GM12801 (cell line): ENCODE results near the gene CTIF.

Source experiments
- TF ChIP-seq, protein P1 (sequence below): IDR thresholded peaks from one replicate; pipeline ENCODE4 v1.5.1; 2011; ENCODE audit warnings: control low read depth; ENCODE audit not compliant: insufficient read length; ENCODE audit errors: extremely low read depth

The CTIF gene

DNA sequence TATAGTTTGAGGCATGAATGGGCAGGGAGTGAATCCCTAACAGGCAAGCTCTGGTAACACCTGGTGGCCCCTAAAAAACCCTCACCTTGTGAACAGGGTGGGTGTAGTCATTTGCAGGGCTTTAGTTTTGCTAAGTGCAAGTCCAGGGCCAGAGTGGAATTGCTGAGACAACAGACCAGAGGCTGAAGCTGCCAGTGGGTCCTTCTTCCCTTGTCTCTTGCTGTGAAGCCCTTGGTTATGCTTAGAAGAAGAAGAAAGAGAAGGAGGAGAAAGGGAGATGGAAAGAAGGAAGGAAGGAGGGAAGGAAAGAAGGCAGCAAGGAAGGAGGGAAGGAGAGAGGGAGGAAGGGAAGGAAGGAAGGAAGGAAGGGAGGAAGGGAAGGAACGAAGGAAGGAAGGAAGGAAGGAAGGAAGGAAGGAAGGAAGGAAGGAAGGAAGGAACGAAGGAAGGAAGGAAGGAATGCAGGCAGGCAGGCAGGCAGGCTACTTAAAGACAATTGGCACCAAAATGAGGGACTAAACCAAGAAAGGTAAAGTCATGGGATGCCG, 366.1 kb downstream of the CTIF start:
- TF ChIP-seq, protein P1, sequence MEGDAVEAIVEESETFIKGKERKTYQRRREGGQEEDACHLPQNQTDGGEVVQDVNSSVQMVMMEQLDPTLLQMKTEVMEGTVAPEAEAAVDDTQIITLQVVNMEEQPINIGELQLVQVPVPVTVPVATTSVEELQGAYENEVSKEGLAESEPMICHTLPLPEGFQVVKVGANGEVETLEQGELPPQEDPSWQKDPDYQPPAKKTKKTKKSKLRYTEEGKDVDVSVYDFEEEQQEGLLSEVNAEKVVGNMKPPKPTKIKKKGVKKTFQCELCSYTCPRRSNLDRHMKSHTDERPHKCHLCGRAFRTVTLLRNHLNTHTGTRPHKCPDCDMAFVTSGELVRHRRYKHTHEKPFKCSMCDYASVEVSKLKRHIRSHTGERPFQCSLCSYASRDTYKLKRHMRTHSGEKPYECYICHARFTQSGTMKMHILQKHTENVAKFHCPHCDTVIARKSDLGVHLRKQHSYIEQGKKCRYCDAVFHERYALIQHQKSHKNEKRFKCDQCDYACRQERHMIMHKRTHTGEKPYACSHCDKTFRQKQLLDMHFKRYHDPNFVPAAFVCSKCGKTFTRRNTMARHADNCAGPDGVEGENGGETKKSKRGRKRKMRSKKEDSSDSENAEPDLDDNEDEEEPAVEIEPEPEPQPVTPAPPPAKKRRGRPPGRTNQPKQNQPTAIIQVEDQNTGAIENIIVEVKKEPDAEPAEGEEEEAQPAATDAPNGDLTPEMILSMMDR, result no peak

DNA sequence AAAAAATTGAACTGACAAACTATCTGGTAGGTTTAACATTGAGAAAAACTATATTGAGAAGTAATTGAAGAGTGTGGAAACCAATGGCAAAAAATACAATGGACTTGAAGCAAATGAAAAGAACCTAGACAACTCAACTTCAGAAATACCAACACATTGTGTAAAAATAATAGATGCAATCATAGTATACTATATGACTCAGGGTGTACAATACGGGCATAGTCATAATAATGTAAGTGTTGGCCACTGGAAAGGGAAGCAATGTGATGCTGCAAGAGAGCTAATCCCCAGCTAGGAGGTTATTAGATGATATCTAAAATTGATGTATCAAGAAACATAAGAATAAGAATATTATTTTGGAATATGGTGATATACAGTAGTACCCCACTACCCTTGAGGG, 366.7 kb downstream of the CTIF start:
- TF ChIP-seq, protein P1, result no peak

DNA sequence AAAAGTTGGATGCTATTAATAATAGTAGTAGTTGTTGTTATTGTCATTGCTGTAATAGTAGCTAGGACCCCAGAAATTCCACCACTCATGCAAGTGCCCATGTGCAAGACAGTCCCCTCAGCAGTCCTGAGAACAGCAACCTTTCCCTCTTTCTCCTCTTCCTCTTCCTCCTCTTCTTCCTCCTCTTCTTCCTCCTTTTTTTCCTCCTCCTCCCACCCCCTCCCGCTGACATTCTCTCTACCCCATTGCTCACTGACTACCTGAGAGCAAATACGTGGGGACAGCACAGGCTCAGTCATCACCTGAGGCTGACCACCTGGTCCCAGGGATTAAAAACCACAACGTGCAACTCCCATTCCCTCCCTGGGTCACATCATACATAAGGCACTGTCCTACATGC, 370.1 kb downstream of the CTIF start:
- TF ChIP-seq, protein P1, result no peak

DNA sequence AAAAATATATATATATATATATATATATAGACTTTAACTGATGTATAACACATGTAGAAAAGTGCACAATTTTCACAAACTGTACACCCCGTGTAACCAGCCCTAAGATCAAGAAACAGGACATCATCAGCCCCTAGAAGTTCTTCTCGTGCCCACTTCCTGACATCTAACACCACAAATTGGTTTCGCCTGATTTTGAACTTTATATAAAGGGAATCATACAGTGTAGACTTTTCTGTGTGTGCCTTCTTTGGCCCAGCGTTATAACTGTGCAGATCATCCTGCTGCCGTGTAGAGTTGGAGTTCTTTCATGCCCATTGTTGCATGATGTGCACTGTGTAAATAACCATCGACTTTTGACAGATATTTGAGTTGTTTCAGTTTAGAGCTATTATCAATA, 370.9 kb downstream of the CTIF start:
- TF ChIP-seq, protein P1, result no peak

DNA sequence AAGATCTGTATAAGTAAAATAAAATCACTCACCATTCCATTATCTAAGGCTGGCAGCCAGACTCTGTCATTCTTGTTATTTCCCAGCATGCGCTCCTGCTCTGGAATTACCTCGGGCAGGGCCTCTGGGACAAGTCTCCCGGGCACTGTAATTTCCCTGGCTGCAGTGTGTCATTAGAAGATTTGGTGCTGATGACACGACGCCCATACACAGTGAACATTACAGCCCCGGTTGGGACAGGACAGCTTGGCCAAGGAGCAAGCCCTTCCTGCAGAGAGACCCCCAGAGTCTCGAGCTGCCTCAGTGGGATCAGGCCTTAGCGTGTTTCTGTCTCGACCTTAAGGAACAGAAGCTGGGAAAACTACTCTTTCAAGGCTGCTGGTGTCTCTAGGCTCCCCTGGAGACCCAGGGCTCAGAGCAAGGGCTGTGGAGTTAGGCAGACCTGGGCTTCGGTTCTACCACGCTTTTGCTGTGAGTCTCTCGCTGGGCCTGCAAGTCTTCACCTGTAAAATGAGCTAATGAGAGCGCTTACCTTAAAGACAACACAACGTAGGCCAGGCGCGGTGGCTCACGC, 372.2 kb downstream of the CTIF start:
- TF ChIP-seq, protein P1, result no peak
